ENCODE results near the gene APBA1.

Gene APBA1

GRCh38 chr9:69400470-69400869 lies 271.7 kb downstream of the APBA1 start:
- no peak for DNase-seq (ENCODE audit: low read depth in 2 of 2)

- no peak for DNase-seq (ENCODE audit: low read depth in 2 of 2)
Measured at GRCh38 chr9:69397384-69398214, 274.6 kb downstream of the APBA1 start.

- no peak for DNase-seq (ENCODE audit: low read depth in 2 of 2)
Measured at GRCh38 chr9:69396759-69397158, 275.4 kb downstream of the APBA1 start.

- DNase-seq (ENCODE audit: low read depth in 2 of 2): no peak
Measured at GRCh38 chr9:69395718-69396117, 276.5 kb downstream of the APBA1 start.

GRCh38 chr9:69393425-69393824 lies 278.7 kb downstream of the APBA1 start:
- DNase-seq (ENCODE audit: low read depth in 2 of 2): no peak

- DNase-seq (ENCODE audit: low read depth in 2 of 2): no peak
Measured at GRCh38 chr9:69392826-69393225, 279.3 kb downstream of the APBA1 start.

- DNase-seq (ENCODE audit: low read depth in 2 of 2): no peak
Measured at GRCh38 chr9:69391946-69392345, 280.2 kb downstream of the APBA1 start.

- no peak for DNase-seq (ENCODE audit: low read depth in 2 of 2)
Measured at GRCh38 chr9:69391487-69391886, 280.7 kb downstream of the APBA1 start.

GRCh38 chr9:69389437-69389995 lies 282.7 kb downstream of the APBA1 start:
- DNase-seq (ENCODE audit: low read depth in 2 of 2): no peak

GRCh38 chr9:69388596-69388995 lies 283.6 kb downstream of the APBA1 start:
- no peak for DNase-seq (ENCODE audit: low read depth in 2 of 2)

- DNase-seq (ENCODE audit: low read depth in 2 of 2): no peak
Measured at GRCh38 chr9:69386651-69387050, 285.5 kb downstream of the APBA1 start.

- no peak for DNase-seq (ENCODE audit: low read depth in 2 of 2)
Measured at GRCh38 chr9:69385581-69386033, 286.6 kb downstream of the APBA1 start.

- no peak for DNase-seq (ENCODE audit: low read depth in 2 of 2)
Measured at GRCh38 chr9:69382135-69382534, 290.0 kb downstream of the APBA1 start.

GRCh38 chr9:69380811-69381210 lies 291.4 kb downstream of the APBA1 start:
- DNase-seq (ENCODE audit: low read depth in 2 of 2): no peak

- DNase-seq (ENCODE audit: low read depth in 2 of 2): no peak
Measured at GRCh38 chr9:69380301-69380700, 291.9 kb downstream of the APBA1 start.

- no peak for DNase-seq (ENCODE audit: low read depth in 2 of 2)
Measured at GRCh38 chr9:69379270-69379982, 292.7 kb downstream of the APBA1 start.

- no peak for DNase-seq (ENCODE audit: low read depth in 2 of 2)
Measured at GRCh38 chr9:69377981-69378380, 294.2 kb downstream of the APBA1 start.

Data from stimulated activated CD8-positive, alpha-beta memory T cell treated with anti-CD3 and anti-CD28 coated beads, Interleukin-2, amount 100 ng/mL, for 48 hours (primary cell).